Measurements from ENCODE around the gene EEF2KMT.
"Not testable (repeated sequence)": the region's sequence is repeated elsewhere in the genome, so short reads cannot be mapped to it uniquely, and the experiment has no call there.

GRCh38 chr16:5134739-5135452 lies 37.3 kb upstream of the EEF2KMT start:
- TF ChIP-seq CTCF (IDR thresholded peaks at IDR 0.05); ZFX (IDR thresholded peaks at IDR 0.05; ENCODE audit: borderline replicate concordance): not testable (repeated sequence)
